ENCODE data around the gene ADAMTS17.

ADAMTS17 gene

GRCh38 chr15:100256970-100257650 is 84.7 kb downstream of the ADAMTS17 start:
- no peak for DNase-seq (ENCODE audit: low read depth)
- no peak overlapping the region for H3K4me3 ChIP-seq (ENCODE audit: low read depth, low read length)
- no peak for TF ChIP-seq MYC (IDR thresholded peaks at IDR 0.05; ENCODE audit: low read depth, low read length)
- TF ChIP-seq POLR2A (IDR thresholded peaks at IDR 0.05; ENCODE audit: extremely low read depth, insufficient read length), result no peak
- no peak for TF ChIP-seq CTCF (IDR thresholded peaks at IDR 0.05; ENCODE audit: low read depth, low read length)
- no peak for TF ChIP-seq MAX (IDR thresholded peaks at IDR 0.05; ENCODE audit: low read depth, low read length)

GRCh38 chr15:100256101-100256969 is 85.4 kb downstream of the ADAMTS17 start:
- DNase-seq (ENCODE audit: low read depth), result no peak
- no peak overlapping the region for H3K4me3 ChIP-seq (ENCODE audit: low read depth, low read length)
- TF ChIP-seq CTCF (IDR thresholded peaks at IDR 0.05; ENCODE audit: low read depth, low read length), result no peak
- TF ChIP-seq POLR2A (IDR thresholded peaks at IDR 0.05; ENCODE audit: extremely low read depth, insufficient read length), result no peak
- TF ChIP-seq MAX (IDR thresholded peaks at IDR 0.05; ENCODE audit: low read depth, low read length), result no peak
- TF ChIP-seq MYC (IDR thresholded peaks at IDR 0.05; ENCODE audit: low read depth, low read length), result no peak

GRCh38 chr15:100255644-100256043 is 86.1 kb downstream of the ADAMTS17 start:
- TF ChIP-seq POLR2A (IDR thresholded peaks at IDR 0.05; ENCODE audit: extremely low read depth, insufficient read length) (no peak), MAX (IDR thresholded peaks at IDR 0.05; ENCODE audit: low read depth, low read length) (no peak), MYC (IDR thresholded peaks at IDR 0.05; ENCODE audit: low read depth, low read length) (no peak), CTCF (IDR thresholded peaks at IDR 0.05; ENCODE audit: low read depth, low read length) (no peak)
- H3K4me3 ChIP-seq (ENCODE audit: low read depth, low read length), result no peak overlapping the region
- no peak for DNase-seq (ENCODE audit: low read depth)

GRCh38 chr15:100254691-100255090 is 87.1 kb downstream of the ADAMTS17 start:
- DNase-seq (ENCODE audit: low read depth), result no peak
- no peak overlapping the region for H3K4me3 ChIP-seq (ENCODE audit: low read depth, low read length)
- no peak for TF ChIP-seq POLR2A (IDR thresholded peaks at IDR 0.05; ENCODE audit: extremely low read depth, insufficient read length)
- TF ChIP-seq CTCF (IDR thresholded peaks at IDR 0.05; ENCODE audit: low read depth, low read length), result no peak
- no peak for TF ChIP-seq MAX (IDR thresholded peaks at IDR 0.05; ENCODE audit: low read depth, low read length)
- no peak for TF ChIP-seq MYC (IDR thresholded peaks at IDR 0.05; ENCODE audit: low read depth, low read length)

- no peak for DNase-seq (ENCODE audit: low read depth)
- TF ChIP-seq MYC (IDR thresholded peaks at IDR 0.05; ENCODE audit: low read depth, low read length) (no peak), POLR2A (IDR thresholded peaks at IDR 0.05; ENCODE audit: extremely low read depth, insufficient read length) (no peak), CTCF (IDR thresholded peaks at IDR 0.05; ENCODE audit: low read depth, low read length) (no peak), MAX (IDR thresholded peaks at IDR 0.05; ENCODE audit: low read depth, low read length) (no peak)
- no peak overlapping the region for H3K4me3 ChIP-seq (ENCODE audit: low read depth, low read length)
Measured at GRCh38 chr15:100254285-100254684, 87.5 kb downstream of the ADAMTS17 start.
